Stomach smooth muscle (tissue), 2 donors: ENCODE data around the gene STX2.

Source experiments
- H3K27ac ChIP-seq: one replicate; pipeline ENCODE4 v1.7.0; 2013; ENCODE audit warnings: mild to moderate bottlenecking, low read length, inconsistent platforms
- H3K27me3 ChIP-seq, 2 donors: one replicate each; pipeline ENCODE4 v1.7.0; 2013; ENCODE audit warnings: low read length in 2 of 2; ENCODE audit not compliant: insufficient read depth in 2 of 2, control insufficient read depth in 1 of 2
- H3K36me3 ChIP-seq, 2 donors: one replicate each; pipeline ENCODE4 v1.7.0; 2013; ENCODE audit warnings: low read length in 2 of 2; ENCODE audit not compliant: control insufficient read depth in 2 of 2, insufficient read depth in 2 of 2
- H3K4me1 ChIP-seq: one replicate; pipeline ENCODE4 v1.7.0; 2013; ENCODE audit warnings: low read length; ENCODE audit not compliant: control insufficient read depth, insufficient read depth
- H3K4me3 ChIP-seq, 2 donors: one replicate each; pipeline ENCODE4 v1.7.0; 2013; ENCODE audit warnings: low read length in 2 of 2
- H3K9ac ChIP-seq, 2 donors: one replicate each; pipeline ENCODE4 v1.7.0; 2013; ENCODE audit warnings: low read length in 2 of 2, mild to moderate bottlenecking in 1 of 2
- H3K9me3 ChIP-seq, 2 donors: one replicate each; pipeline ENCODE4 v1.7.0; 2013; ENCODE audit warnings: low read length in 2 of 2; ENCODE audit not compliant: control insufficient read depth in 2 of 2
- donor health status: healthy.
- donor health status: Pancreatic carcinoma.

Gene STX2

GRCh38 chr12:130780880-130781575 is 58.0 kb downstream of the STX2 start:
- H3K9me3 ChIP-seq = no peaks in the 10 kb centered on the region
- no peaks in the 10 kb centered on the region for H3K27me3 ChIP-seq
- H3K4me1 ChIP-seq = peaks cover 10% of the 10 kb centered on the region
- no peak overlapping the region for H3K27ac ChIP-seq
- no peak overlapping the region for H3K4me3 ChIP-seq
- H3K36me3 ChIP-seq = peaks cover 8 to 13% of the 10 kb centered on the region in 2 donors
- no peak overlapping the region for H3K9ac ChIP-seq

- H3K27me3 ChIP-seq = no peaks in the 10 kb centered on the region
- no peak overlapping the region for H3K9ac ChIP-seq
- peaks cover 16% of the 10 kb centered on the region for H3K4me1 ChIP-seq
- peaks cover 8 to 10% of the 10 kb centered on the region in 2 donors for H3K36me3 ChIP-seq
- H3K4me3 ChIP-seq = no peak overlapping the region
- no peaks in the 10 kb centered on the region for H3K9me3 ChIP-seq
- H3K27ac ChIP-seq = no peak overlapping the region
Measured at GRCh38 chr12:130780325-130780724, 58.7 kb downstream of the STX2 start.

DNA sequence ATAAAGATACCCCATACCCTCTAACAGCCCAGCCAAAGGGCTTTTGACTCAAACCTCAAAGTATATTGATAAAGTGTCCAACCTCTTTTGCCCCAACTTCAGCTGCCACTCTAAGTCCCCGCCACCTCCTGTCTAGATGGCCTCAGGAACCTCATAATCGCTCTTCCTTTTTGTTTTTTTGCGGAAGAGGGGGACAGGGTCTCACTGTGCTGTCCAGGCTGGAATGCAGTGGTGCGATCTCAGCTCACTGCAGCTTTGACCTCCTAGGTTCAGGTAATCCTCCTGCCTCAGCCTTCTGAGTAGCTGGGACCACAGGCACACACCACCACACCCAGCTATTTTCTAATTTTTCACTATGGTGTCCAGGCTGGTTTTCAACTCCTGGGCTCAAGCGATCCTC is 60.3 kb downstream of the STX2 start:
- peaks cover 4% of the 10 kb centered on the region in 2 donors for H3K36me3 ChIP-seq
- H3K4me3 ChIP-seq = no peak overlapping the region
- H3K4me1 ChIP-seq = peaks cover 16% of the 10 kb centered on the region
- H3K27me3 ChIP-seq = no peaks in the 10 kb centered on the region
- no peak overlapping the region for H3K27ac ChIP-seq
- no peak overlapping the region for H3K9ac ChIP-seq
- H3K9me3 ChIP-seq = no peaks in the 10 kb centered on the region

DNA sequence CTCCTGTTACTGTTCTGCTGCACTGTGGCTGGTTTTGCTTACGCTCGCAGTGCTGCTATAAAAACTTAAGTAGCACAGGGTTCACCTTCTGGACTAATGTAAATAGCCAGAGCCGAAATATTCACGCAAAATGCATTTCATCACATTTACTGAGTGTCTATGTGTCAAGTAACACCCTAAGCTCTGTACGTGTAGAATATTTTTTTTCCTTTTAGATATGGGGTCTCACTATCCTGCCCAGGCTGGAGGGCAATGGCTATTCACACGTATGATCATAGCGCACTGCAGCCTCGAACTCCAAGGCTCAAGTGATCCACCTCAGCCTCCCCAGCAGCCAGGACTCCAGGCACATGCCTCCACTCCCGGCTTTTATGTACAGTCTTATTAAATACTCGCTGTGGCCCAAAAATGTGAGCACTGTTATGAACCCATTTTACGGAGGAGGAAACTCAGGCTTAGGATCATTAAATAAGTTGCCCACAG is 62.2 kb downstream of the STX2 start:
- H3K36me3 ChIP-seq = peaks cover 2 to 4% of the 10 kb centered on the region in 2 donors
- H3K27me3 ChIP-seq = no peaks in the 10 kb centered on the region
- H3K4me3 ChIP-seq = peak overlapping the region; percentile 50 to 67
- no peak overlapping the region for H3K27ac ChIP-seq
- H3K9ac ChIP-seq = no peak overlapping the region
- H3K9me3 ChIP-seq = no peaks in the 10 kb centered on the region
- peaks cover 16% of the 10 kb centered on the region for H3K4me1 ChIP-seq

DNA sequence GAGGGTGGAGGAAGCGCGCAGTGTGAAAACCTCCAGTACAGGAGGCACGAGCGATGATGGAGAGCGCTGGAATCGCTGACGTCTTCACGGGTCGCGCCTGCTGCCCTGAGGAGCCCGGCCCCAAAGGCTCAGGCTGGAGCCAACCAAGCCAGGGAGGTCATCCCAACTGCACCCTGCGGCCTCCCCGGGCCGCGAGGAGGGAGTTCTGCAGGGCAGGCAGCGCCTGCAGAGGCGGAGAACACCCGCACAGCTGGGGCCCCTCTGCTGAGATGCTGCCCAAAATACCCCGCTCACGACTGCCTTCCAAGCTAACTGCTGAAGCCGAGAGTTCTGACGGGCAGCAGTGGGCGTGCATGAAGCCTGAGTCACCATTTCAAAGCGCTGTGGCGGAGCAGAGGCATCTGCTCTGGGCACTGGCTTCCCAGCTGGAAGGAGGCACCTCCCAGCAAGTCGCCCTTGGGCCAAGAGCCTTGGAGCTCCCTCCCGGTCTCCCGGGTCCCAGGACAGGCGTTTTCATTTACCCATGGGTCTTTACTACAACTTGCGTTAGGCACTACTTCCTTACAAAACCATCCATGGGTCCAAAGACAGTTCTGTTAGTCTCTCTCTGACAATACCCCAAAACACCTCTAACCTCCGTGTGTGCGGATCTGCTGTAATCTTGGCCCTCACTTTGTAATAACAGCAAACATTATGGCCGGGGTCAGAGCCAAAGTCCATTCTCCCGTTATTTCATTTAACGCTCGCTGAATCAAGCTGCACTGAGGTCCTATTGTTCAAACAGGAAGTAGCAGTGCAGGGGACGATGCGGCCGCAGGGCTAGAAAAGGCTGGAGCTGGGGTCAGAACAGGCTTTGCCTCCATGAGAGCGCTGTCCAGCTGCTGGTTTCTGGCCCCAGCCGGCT is 62.8 kb downstream of the STX2 start:
- Histone ChIP-seq H3K9me3 (no peaks in the 10 kb centered on the region), H3K27ac (no peak overlapping the region), H3K4me3 (peak overlapping the region; percentile 50 to 67), H3K36me3 (peaks cover 0 to under 1% of the 10 kb centered on the region in 2 donors), H3K27me3 (no peaks in the 10 kb centered on the region), H3K4me1 (peaks cover 16% of the 10 kb centered on the region), H3K9ac (peak overlapping the region; percentile 9 to 51)

DNA sequence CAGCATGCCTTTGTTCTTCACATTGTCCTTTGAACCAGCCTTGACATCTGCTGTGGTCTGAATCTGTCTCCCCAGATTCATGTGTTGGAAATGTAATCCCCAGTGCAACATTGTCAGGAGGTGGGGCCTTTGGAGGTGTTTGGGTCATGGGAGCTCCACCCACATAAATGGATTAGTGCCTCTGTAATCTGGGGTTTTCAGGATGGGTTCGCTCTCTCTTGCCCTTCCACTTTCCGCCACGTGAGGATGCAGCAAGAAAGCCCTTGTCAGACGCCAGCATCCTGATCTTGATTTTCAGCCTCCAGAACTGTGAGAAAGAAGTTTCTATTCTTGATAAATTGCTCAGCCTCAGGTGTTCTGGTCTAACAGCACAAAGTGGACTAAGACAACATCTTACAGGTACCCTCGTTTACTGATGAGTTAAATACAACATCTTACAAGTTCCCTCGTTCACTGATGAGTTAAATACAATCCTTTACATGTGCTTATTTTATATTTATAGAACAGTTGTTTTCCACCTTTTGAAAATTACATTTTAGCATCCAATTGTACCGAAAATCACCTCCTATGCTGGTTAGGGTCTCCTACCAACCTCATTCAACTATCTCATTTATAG is 68.5 kb downstream of the STX2 start:
- peaks cover under 1% of the 10 kb centered on the region for H3K4me1 ChIP-seq
- H3K9me3 ChIP-seq = no peaks in the 10 kb centered on the region
- no peak overlapping the region for H3K9ac ChIP-seq
- no peak overlapping the region for H3K27ac ChIP-seq
- no peak overlapping the region for H3K4me3 ChIP-seq
- no peaks in the 10 kb centered on the region for H3K27me3 ChIP-seq
- no peaks in the 10 kb centered on the region for H3K36me3 ChIP-seq

- no peak overlapping the region for H3K9ac ChIP-seq
- H3K9me3 ChIP-seq = peaks cover 0 to 4% of the 10 kb centered on the region in 2 donors
- H3K27ac ChIP-seq = no peak overlapping the region
- H3K4me3 ChIP-seq = no peak overlapping the region
- H3K27me3 ChIP-seq = no peaks in the 10 kb centered on the region
- peaks cover 0 to 7% of the 10 kb centered on the region in 2 donors for H3K36me3 ChIP-seq
- H3K4me1 ChIP-seq = no peaks in the 10 kb centered on the region
Measured at GRCh38 chr12:130768120-130768519, 70.9 kb downstream of the STX2 start.

- no peak overlapping the region for H3K4me3 ChIP-seq
- H3K27ac ChIP-seq = no peak overlapping the region
- no peaks in the 10 kb centered on the region for H3K4me1 ChIP-seq
- peaks cover 0 to under 1% of the 10 kb centered on the region in 2 donors for H3K27me3 ChIP-seq
- no peak overlapping the region for H3K9ac ChIP-seq
- peaks cover 0 to 4% of the 10 kb centered on the region in 2 donors for H3K9me3 ChIP-seq
- peaks cover 0 to 7% of the 10 kb centered on the region in 2 donors for H3K36me3 ChIP-seq
Measured at GRCh38 chr12:130766470-130766869, 72.6 kb downstream of the STX2 start.

GRCh38 chr12:130765186-130765659 is 73.8 kb downstream of the STX2 start:
- Histone ChIP-seq H3K4me1 (no peaks in the 10 kb centered on the region), H3K4me3 (no peak overlapping the region), H3K9me3 (peaks cover 0 to 4% of the 10 kb centered on the region in 2 donors), H3K9ac (no peak overlapping the region), H3K36me3 (peaks cover 0 to 7% of the 10 kb centered on the region in 2 donors), H3K27me3 (peaks cover 4 to 5% of the 10 kb centered on the region in 2 donors), H3K27ac (no peak overlapping the region)

- Histone ChIP-seq H3K4me3 (no peak overlapping the region), H3K27me3 (peaks cover 4 to 5% of the 10 kb centered on the region in 2 donors), H3K27ac (no peak overlapping the region), H3K36me3 (peaks cover 0 to 7% of the 10 kb centered on the region in 2 donors), H3K4me1 (no peaks in the 10 kb centered on the region), H3K9me3 (peaks cover 0 to 4% of the 10 kb centered on the region in 2 donors), H3K9ac (no peak overlapping the region)
Measured at GRCh38 chr12:130764475-130765185, 74.4 kb downstream of the STX2 start.
